Measurements from ENCODE around the gene IGFBPL1.
A peak's percentile ranks its signal among the peaks of the same experiment; 100 is the strongest.

IGFBPL1 gene

GRCh38 chr9:38394416-38394815 is 29.8 kb downstream of the IGFBPL1 start:
- H3K27ac ChIP-seq, result no peak overlapping the region
- TF ChIP-seq CTCF (IDR thresholded peaks at IDR 0.05), result no peak
- no peak for TF ChIP-seq ZFX (IDR thresholded peaks at IDR 0.05; ENCODE audit: borderline replicate concordance)

GRCh38 chr9:38393128-38393796 is 31.0 kb downstream of the IGFBPL1 start:
- TF ChIP-seq CTCF (IDR thresholded peaks at IDR 0.05), result 0 out of 2 replicates have a peak, but pooled peaks have one; percentile 12
- no peak for TF ChIP-seq ZFX (IDR thresholded peaks at IDR 0.05; ENCODE audit: borderline replicate concordance)
- peak overlapping the region; percentile 33; the same call in 1 of the 2 replicates for H3K27ac ChIP-seq

- TF ChIP-seq ZFX (IDR thresholded peaks at IDR 0.05; ENCODE audit: borderline replicate concordance) (no peak), CTCF (IDR thresholded peaks at IDR 0.05) (peak; percentile 31; the same call in 1 of the 2 replicates)
- peak within 1 kb of the TSS; percentile 33; the same call in 1 of the 2 replicates for H3K27ac ChIP-seq
These were observed 31.8 kb downstream of the IGFBPL1 start, which contains the start of gene ALDH1B1 for GRCh38 chr9:38392235-38393127. Gene ALDH1B1 (plus strand): TSS chr9:38392702. CDS start chr9:38395749, 3,047 bp downstream.

GRCh38 chr9:38391278-38392118 is 32.8 kb downstream of the IGFBPL1 start:
- TF ChIP-seq ZFX (IDR thresholded peaks at IDR 0.05; ENCODE audit: borderline replicate concordance) (no peak), CTCF (IDR thresholded peaks at IDR 0.05) (no peak)
- no peak overlapping the region for H3K27ac ChIP-seq

GRCh38 chr9:38390851-38391250 is 33.4 kb downstream of the IGFBPL1 start:
- no peak overlapping the region for H3K27ac ChIP-seq
- TF ChIP-seq CTCF (IDR thresholded peaks at IDR 0.05), result no peak
- no peak for TF ChIP-seq ZFX (IDR thresholded peaks at IDR 0.05; ENCODE audit: borderline replicate concordance)

GRCh38 chr9:38390442-38390841 is 33.8 kb downstream of the IGFBPL1 start:
- TF ChIP-seq CTCF (IDR thresholded peaks at IDR 0.05), result no peak
- no peak for TF ChIP-seq ZFX (IDR thresholded peaks at IDR 0.05; ENCODE audit: borderline replicate concordance)

More at GRCh38 chr9:38390442-38390841, 33.8 kb downstream of the IGFBPL1 start:
- H3K27ac ChIP-seq, result no peak overlapping the region
